Stimulated activated CD8-positive, alpha-beta memory T cell treated with anti-CD3 and anti-CD28 coated beads, Interleukin-12 subunit alpha, Interleukin-12 subunit beta, amount 100 ng/mL, for 4 hours (primary cell): ENCODE results near the gene TTI1.
"Not testable (repeated sequence)": the region's sequence is repeated elsewhere in the genome, so short reads cannot be mapped to it uniquely, and the experiment has no call there.

Experiments used
- DNase-seq: peaks from one replicate; pipeline ENCODE4 v3.0.0-alpha.2; 2020; ENCODE audit warnings: low read depth

Gene TTI1

GRCh38 chr20:37963483-37963882 is 69.8 kb downstream of the TTI1 start:
- DNase-seq, result not testable (repeated sequence)

GRCh38 chr20:37961066-37961465 is 72.2 kb downstream of the TTI1 start:
- DNase-seq, result no peak

- no peak for DNase-seq
These were observed 74.3 kb downstream of the TTI1 start for GRCh38 chr20:37958856-37959520.

- DNase-seq, result no peak
These were observed 77.1 kb downstream of the TTI1 start for GRCh38 chr20:37956107-37956585.

GRCh38 chr20:37955511-37955910 is 77.7 kb downstream of the TTI1 start:
- no peak for DNase-seq

- DNase-seq, result no peak
These were observed 78.6 kb downstream of the TTI1 start for GRCh38 chr20:37954626-37955025.

GRCh38 chr20:37954190-37954589 is 79.1 kb downstream of the TTI1 start:
- no peak for DNase-seq

GRCh38 chr20:37948956-37949355 is 84.3 kb downstream of the TTI1 start:
- no peak for DNase-seq

GRCh38 chr20:37947943-37948342 is 85.3 kb downstream of the TTI1 start:
- DNase-seq, result no peak

GRCh38 chr20:37946946-37947345 is 86.3 kb downstream of the TTI1 start:
- no peak for DNase-seq

- DNase-seq, result no peak
These were observed 88.1 kb downstream of the TTI1 start for GRCh38 chr20:37945091-37945547.

- DNase-seq, result no peak
These were observed 88.7 kb downstream of the TTI1 start for GRCh38 chr20:37944456-37944981.

GRCh38 chr20:37943501-37944455 is 89.5 kb downstream of the TTI1 start:
- no peak for DNase-seq

GRCh38 chr20:37943033-37943432 is 90.2 kb downstream of the TTI1 start:
- DNase-seq, result no peak

- DNase-seq, result no peak
These were observed 91.3 kb downstream of the TTI1 start for GRCh38 chr20:37941992-37942391.

GRCh38 chr20:37941332-37941731 is 91.9 kb downstream of the TTI1 start:
- DNase-seq, result no peak

GRCh38 chr20:37940858-37941257 is 92.4 kb downstream of the TTI1 start:
- no peak for DNase-seq

- no peak for DNase-seq
These were observed 93.3 kb downstream of the TTI1 start for GRCh38 chr20:37939701-37940560.

GRCh38 chr20:37938954-37939353 is 94.3 kb downstream of the TTI1 start:
- DNase-seq, result no peak

- DNase-seq, result no peak
These were observed 95.0 kb downstream of the TTI1 start for GRCh38 chr20:37938181-37938750.

GRCh38 chr20:37937686-37938085 is 95.6 kb downstream of the TTI1 start:
- DNase-seq, result no peak
